Mucosa of descending colon (tissue), 3 donors: ENCODE measurements around the gene SLC25A4. TPM values are rescaled to one million over a fixed set of nuclear protein-coding genes. Genes with fewer than 3 reads are reported as not detected.

Experiments used
- ATAC-seq: fragments of 200-7000 bp; cut with Tn5 transposase; one replicate; pipeline ENCODE4 v1.9.1; 2020; ENCODE audit warnings: mild to moderate bottlenecking, moderate library complexity
- DNase-seq, 3 donors: peaks; one replicate each; pipeline ENCODE4 v3.0.0-alpha.2; 2020
- H3K36me3 ChIP-seq: fragments of 200-600 bp; one replicate; pipeline ENCODE4 v1.8.0; 2021; ENCODE audit warnings: low read depth, mild to moderate bottlenecking
- H3K4me1 ChIP-seq: fragments of 200-600 bp; one replicate; pipeline ENCODE4 v1.8.0; 2021; ENCODE audit warnings: low read depth, mild to moderate bottlenecking
- H3K4me3 ChIP-seq: fragments of 200-600 bp; one replicate; pipeline ENCODE4 v1.8.0; 2021; ENCODE audit warnings: mild to moderate bottlenecking
- H3K9me3 ChIP-seq: fragments of 200-600 bp; one replicate; pipeline ENCODE4 v1.8.0; 2021; ENCODE audit warnings: mild to moderate bottlenecking
- intact Hi-C, 2 donors: fragments of 100-400 bp; cut with DNase I in 1 of 2; cut with micrococcal nuclease in 1 of 2; formaldehyde crosslinking; loops; one replicate each; pipeline versions ENCODE4 v1.11.0 to v1.11.1; 2022; cut with DNase I, micrococcal nuclease
- total RNA-seq, 3 donors: library from RNA; stranded (reverse); fragmentation: NEBNext Ultra II Directional in 2 of 3; extraction: Animal tissue kit (Norgen Biotek cat#: 25700) in 2 of 3; gene quantifications; one replicate each; pipeline versions ENCODE4 v1.2.1 to v1.2.4, GENCODE V29; 2021 to 2023
- TF ChIP-seq, protein P1 (sequence below): fragments of 200-600 bp; IDR thresholded peaks from one replicate; pipeline ENCODE4 v1.8.0; 2022; ENCODE audit warnings: antibody characterized with exemption, mild to moderate bottlenecking
- donor health status: DM: no; HTN: no; CAD: no; lungs with moderate emphysema.
- donor health status: DM: no; HTN: no; CAD: no.
- donor health status: DM: no; HTN: yes; CAD: no.

SLC25A4 gene
- total RNA-seq, 3 donors from 2014 or later, result 30.6 to 115 (median 31.9) TPM

DNA sequence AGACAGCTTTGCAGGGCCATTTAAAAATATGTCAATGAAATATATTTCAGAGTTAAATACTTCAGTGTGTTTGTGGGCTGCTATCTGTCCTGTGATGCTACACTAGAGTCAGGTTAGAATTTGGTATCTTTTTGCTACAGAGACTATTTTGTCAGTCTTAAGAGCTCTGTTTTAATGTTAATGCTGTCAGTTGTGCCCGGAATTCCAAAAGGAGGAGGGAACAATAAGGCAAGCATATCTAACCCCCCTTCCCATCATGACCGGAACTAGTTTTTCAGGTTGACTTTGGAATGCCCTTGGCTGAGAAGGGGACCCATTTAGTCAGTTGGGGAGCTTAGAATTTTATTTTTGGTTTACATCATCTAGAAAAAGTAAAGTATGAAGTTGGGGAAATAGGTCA lies 34.9 kb upstream of the SLC25A4 start:
- intact Hi-C loops, result no loop called here
- DNase-seq (no peak), ATAC-seq (no peak)
- Histone ChIP-seq H3K36me3 (no peaks in the 10 kb centered on the region), H3K4me1 (no peaks in the 10 kb centered on the region), H3K4me3 (no peak overlapping the region), H3K9me3 (no peaks in the 10 kb centered on the region)
- TF ChIP-seq, protein P1, sequence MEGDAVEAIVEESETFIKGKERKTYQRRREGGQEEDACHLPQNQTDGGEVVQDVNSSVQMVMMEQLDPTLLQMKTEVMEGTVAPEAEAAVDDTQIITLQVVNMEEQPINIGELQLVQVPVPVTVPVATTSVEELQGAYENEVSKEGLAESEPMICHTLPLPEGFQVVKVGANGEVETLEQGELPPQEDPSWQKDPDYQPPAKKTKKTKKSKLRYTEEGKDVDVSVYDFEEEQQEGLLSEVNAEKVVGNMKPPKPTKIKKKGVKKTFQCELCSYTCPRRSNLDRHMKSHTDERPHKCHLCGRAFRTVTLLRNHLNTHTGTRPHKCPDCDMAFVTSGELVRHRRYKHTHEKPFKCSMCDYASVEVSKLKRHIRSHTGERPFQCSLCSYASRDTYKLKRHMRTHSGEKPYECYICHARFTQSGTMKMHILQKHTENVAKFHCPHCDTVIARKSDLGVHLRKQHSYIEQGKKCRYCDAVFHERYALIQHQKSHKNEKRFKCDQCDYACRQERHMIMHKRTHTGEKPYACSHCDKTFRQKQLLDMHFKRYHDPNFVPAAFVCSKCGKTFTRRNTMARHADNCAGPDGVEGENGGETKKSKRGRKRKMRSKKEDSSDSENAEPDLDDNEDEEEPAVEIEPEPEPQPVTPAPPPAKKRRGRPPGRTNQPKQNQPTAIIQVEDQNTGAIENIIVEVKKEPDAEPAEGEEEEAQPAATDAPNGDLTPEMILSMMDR, result no peak

DNA sequence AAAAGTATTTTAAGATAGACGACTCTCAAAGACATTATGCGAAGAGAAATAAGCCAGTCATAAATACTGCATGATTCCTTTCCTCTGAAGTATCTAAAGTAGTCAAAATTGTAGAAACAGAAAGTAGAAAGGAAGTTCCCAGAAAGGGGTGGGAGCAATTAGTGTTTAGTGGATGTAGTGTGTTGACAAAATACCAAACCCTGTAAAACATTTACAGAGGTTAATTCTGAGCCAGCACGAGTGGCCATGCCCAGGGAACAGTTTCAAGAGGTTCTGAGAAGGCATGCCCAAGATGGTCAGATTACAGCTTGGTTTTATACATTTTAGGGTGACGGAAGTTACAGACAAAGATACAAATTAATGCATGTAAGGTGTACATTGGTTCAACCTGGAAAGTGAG lies 34.4 kb upstream of the SLC25A4 start:
- intact Hi-C loops, result no loop called here
- H3K4me3 ChIP-seq, result no peak overlapping the region
- no peaks in the 10 kb centered on the region for H3K9me3 ChIP-seq
- DNase-seq (peak in 1 of 3 donors; percentile 24), ATAC-seq (peak; percentile 85)
- H3K4me1 ChIP-seq, result no peaks in the 10 kb centered on the region
- TF ChIP-seq, protein P1, result no peak
- H3K36me3 ChIP-seq, result no peaks in the 10 kb centered on the region

DNA sequence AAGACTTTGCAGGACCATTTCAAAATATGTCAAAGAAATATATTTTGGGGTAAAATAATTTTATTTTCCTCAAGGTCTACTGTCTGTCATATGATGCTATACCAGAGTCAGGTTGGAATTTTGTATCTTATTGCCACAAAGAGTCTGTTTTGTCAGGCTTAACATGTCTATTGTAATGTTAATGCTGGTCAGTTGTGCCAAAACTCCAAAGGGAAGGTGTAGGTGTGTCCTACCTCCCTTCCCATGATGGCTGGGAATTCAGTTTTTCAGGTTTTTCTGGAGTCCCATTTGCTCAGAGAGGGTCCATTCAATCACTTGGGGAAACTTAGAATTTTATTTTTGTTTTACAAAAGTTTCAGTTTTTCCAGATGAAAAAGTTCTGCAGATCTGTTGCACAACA lies 33.3 kb upstream of the SLC25A4 start:
- TF ChIP-seq, protein P1, result no peak
- no peak for DNase-seq
- no peaks in the 10 kb centered on the region for H3K36me3 ChIP-seq
- ATAC-seq, result no peak
- H3K4me3 ChIP-seq, result no peak overlapping the region
- H3K9me3 ChIP-seq, result no peaks in the 10 kb centered on the region
- H3K4me1 ChIP-seq, result no peaks in the 10 kb centered on the region
- intact Hi-C loops, result no loop called here

DNA sequence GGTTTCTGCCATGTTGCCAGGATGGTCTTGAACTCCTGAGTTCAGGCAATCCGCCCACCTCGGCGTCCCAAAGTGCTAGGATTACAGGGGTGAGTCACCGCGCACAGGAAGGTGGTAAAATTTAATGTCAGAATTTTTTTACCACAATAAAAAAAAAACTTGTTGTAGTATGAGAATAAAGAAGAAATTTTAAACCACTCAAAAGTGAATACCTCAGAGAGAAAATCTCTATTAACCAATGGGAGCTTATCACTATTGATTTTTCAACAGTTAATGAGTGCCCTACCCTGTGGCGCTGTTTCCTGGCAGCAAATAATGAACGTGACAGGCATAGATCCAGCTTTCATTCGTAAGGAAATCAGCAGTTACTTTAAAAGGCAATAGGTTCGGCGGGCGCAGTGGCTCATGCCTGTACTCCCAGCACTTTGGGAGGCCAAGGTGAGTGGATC lies 32.7 kb upstream of the SLC25A4 start:
- H3K4me1 ChIP-seq, result no peaks in the 10 kb centered on the region
- DNase-seq (no peak), ATAC-seq (peak; percentile 30)
- TF ChIP-seq, protein P1, result no peak
- intact Hi-C loops, result no loop called here
- no peak overlapping the region for H3K4me3 ChIP-seq
- no peaks in the 10 kb centered on the region for H3K36me3 ChIP-seq
- no peaks in the 10 kb centered on the region for H3K9me3 ChIP-seq

DNA sequence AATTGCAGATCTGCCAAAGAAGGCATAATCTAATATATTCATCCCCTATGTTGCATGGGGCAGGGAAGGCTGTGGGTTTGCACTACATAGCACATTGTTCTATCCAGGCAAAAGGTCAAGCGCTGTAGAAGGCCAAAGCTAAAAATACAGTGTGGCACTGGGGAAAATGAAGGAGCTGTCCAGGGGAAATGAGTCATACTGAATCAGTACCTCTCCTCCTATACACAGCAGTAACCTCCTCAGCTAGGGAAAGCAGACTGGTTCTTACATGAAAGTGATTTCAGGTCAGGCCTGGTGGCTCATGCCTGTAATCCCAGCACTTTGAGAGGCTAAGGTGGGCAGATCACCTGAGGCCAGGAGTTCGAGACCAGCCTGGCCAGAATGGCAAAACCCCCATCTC lies 31.0 kb upstream of the SLC25A4 start:
- Histone ChIP-seq H3K9me3 (no peaks in the 10 kb centered on the region), H3K4me3 (no peak overlapping the region), H3K36me3 (no peaks in the 10 kb centered on the region), H3K4me1 (no peaks in the 10 kb centered on the region)
- TF ChIP-seq, protein P1, result no peak
- intact Hi-C loops, result no loop called here
- DNase-seq, result no peak
- ATAC-seq, result peak; percentile 60

DNA sequence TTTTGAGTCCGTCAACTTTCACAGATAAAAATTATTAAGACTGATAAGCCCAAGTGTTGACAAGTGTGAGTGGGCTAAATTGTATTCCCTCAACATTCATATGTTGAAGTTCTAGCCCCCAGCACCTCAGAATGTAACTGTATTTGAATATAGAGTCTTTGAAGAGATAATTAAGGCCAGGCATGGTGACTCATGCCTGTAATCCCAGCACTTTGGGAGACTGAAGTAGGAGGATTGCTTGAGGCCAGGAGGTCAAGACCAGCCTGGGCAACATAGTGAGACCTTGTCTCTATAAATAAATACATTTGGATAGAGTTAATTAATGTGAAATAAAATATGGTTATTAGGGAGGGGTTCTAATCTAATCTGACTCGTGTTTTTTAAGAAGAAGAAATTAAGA lies 29.7 kb upstream of the SLC25A4 start:
- ATAC-seq, result no peak
- Histone ChIP-seq H3K9me3 (no peaks in the 10 kb centered on the region), H3K4me1 (no peaks in the 10 kb centered on the region), H3K4me3 (no peak overlapping the region), H3K36me3 (no peaks in the 10 kb centered on the region)
- TF ChIP-seq, protein P1, result no peak
- DNase-seq, result no peak
- intact Hi-C loops, result no loop called here
